WTC11 (cell line): Measurements from ENCODE around the gene OTUD3. TPM values are rescaled to one million over a fixed set of nuclear protein-coding genes. Genes with fewer than 3 reads are reported as not detected.

Source experiments
- ATAC-seq: fragments of 200-7000 bp; cut with Tn5 transposase; 2 replicates; pipeline ENCODE4 v1.10.0; 2021; ENCODE audit warnings: mild to moderate bottlenecking, moderate library complexity
- CTCF ChIA-PET: fragments of 300-600 bp; sonication (Branson Sonifier 250); formaldehyde crosslinking; loops from one replicate; lab custom pipeline; 2021; ENCODE audit warnings: antibody characterized with exemption; lab: Charles Lee
- POLR2A ChIA-PET: fragments of 350-600 bp; sonication (Branson Sonifier 250); formaldehyde crosslinking; loops from one replicate; lab custom pipeline; 2021; ENCODE audit warnings: antibody characterized with exemption; lab: Charles Lee
- DNase-seq: peaks from one replicate; pipeline ENCODE4 v3.0.0; 2021; ENCODE audit warnings: low spot score
- H3K27ac Mint-ChIP-seq: 2 replicates; pipeline ENCODE4 v1.8.0; 2021; ENCODE audit warnings: mixed read lengths
- H3K27me3 Mint-ChIP-seq: 2 replicates; pipeline ENCODE4 v1.8.0; 2021; ENCODE audit warnings: low read depth, mild to moderate bottlenecking, moderate library complexity, mixed read lengths
- H3K36me3 Mint-ChIP-seq: 2 replicates; pipeline ENCODE4 v1.8.0; 2021; ENCODE audit warnings: mixed read lengths
- H3K4me1 Mint-ChIP-seq: 2 replicates; pipeline ENCODE4 v1.8.0; 2022; ENCODE audit warnings: mixed read lengths
- H3K4me3 Mint-ChIP-seq: 2 replicates; pipeline ENCODE4 v1.8.0; 2021; ENCODE audit warnings: mild to moderate bottlenecking, moderate library complexity, mixed read lengths
- H3K9me3 Mint-ChIP-seq: 2 replicates; pipeline ENCODE4 v1.8.0; 2021; ENCODE audit warnings: mixed read lengths
- AR ChIP-seq: fragments of 250-450 bp; sonication (Bioruptor Pico); IDR thresholded peaks from 2 replicates; pipeline ENCODE4 v1.9.0; 2021; ENCODE audit warnings: mild to moderate bottlenecking
- CREM ChIP-seq: sonication (generic); formaldehyde crosslinking; IDR thresholded peaks from 2 replicates; pipeline ENCODE4 v1.8.1; 2022; ENCODE audit warnings: mild to moderate bottlenecking, missing genetic modification reagents, moderate library complexity
- E2F5 ChIP-seq: sonication (generic); formaldehyde crosslinking; IDR thresholded peaks from 2 replicates; pipeline ENCODE4 v1.8.1; 2022; ENCODE audit warnings: mild to moderate bottlenecking, moderate library complexity, missing genetic modification reagents
- EMX1 ChIP-seq: fragments of 250-450 bp; sonication (Bioruptor Pico); IDR thresholded peaks from 2 replicates; pipeline ENCODE4 v1.8.0; 2021; ENCODE audit warnings: mild to moderate bottlenecking
- ESRRA ChIP-seq: sonication (generic); formaldehyde crosslinking; IDR thresholded peaks from 2 replicates; pipeline ENCODE4 v1.8.1; 2022; ENCODE audit warnings: mild to moderate bottlenecking, missing genetic modification reagents, borderline replicate concordance
- ETV6 ChIP-seq: sonication (generic); formaldehyde crosslinking; IDR thresholded peaks from 2 replicates; pipeline ENCODE4 v1.8.1; 2022; ENCODE audit warnings: mild to moderate bottlenecking, missing genetic modification reagents
- FOXJ3 ChIP-seq: sonication (generic); formaldehyde crosslinking; IDR thresholded peaks from 2 replicates; pipeline ENCODE4 v1.9.0; 2021; ENCODE audit warnings: missing genetic modification reagents, mild to moderate bottlenecking, borderline replicate concordance
- GABPB1 ChIP-seq: sonication (generic); formaldehyde crosslinking; IDR thresholded peaks from 2 replicates; pipeline ENCODE4 v1.8.1; 2023; ENCODE audit warnings: mild to moderate bottlenecking, missing genetic modification reagents
- GRHL2 ChIP-seq: fragments of 250-450 bp; sonication (Bioruptor Pico); IDR thresholded peaks from 2 replicates; pipeline ENCODE4 v1.8.0; 2022; ENCODE audit warnings: mild to moderate bottlenecking, moderate library complexity; ENCODE audit not compliant: insufficient replicate concordance, severe bottlenecking
- HMGA2 ChIP-seq: fragments of 250-450 bp; sonication (Bioruptor Pico); IDR thresholded peaks from 2 replicates; pipeline ENCODE4 v1.4.0; 2021; ENCODE audit warnings: mild to moderate bottlenecking, moderate library complexity
- HMGXB4 ChIP-seq: sonication (generic); formaldehyde crosslinking; IDR thresholded peaks from 2 replicates; pipeline ENCODE4 v1.8.1; 2023; ENCODE audit warnings: mild to moderate bottlenecking, moderate library complexity, missing genetic modification reagents
- IRF2 ChIP-seq: sonication (generic); formaldehyde crosslinking; IDR thresholded peaks from 2 replicates; pipeline ENCODE4 v1.8.0; 2022; ENCODE audit warnings: low read depth, missing genetic modification reagents, borderline replicate concordance
- JAZF1 ChIP-seq: fragments of 250-450 bp; sonication (Bioruptor Pico); IDR thresholded peaks from 2 replicates; pipeline ENCODE4 v1.9.0; 2021; ENCODE audit warnings: moderate library complexity, mild to moderate bottlenecking, inconsistent platforms
- JUN ChIP-seq: sonication (generic); formaldehyde crosslinking; IDR thresholded peaks from 2 replicates; pipeline ENCODE4 v1.8.0; 2023; ENCODE audit warnings: mild to moderate bottlenecking, missing genetic modification reagents
- KAT7 ChIP-seq: sonication (generic); formaldehyde crosslinking; IDR thresholded peaks from 2 replicates; pipeline ENCODE4 v1.8.1; 2023; ENCODE audit warnings: missing genetic modification reagents, mild to moderate bottlenecking, borderline replicate concordance
- MAX ChIP-seq: sonication (generic); formaldehyde crosslinking; IDR thresholded peaks from 2 replicates; pipeline ENCODE4 v1.8.0; 2022; ENCODE audit warnings: mild to moderate bottlenecking, missing genetic modification reagents
- NR2C2 ChIP-seq: sonication (generic); formaldehyde crosslinking; IDR thresholded peaks from 2 replicates; pipeline ENCODE4 v1.8.0; 2022; ENCODE audit warnings: mild to moderate bottlenecking, missing genetic modification reagents
- OVOL2 ChIP-seq: fragments of 250-450 bp; sonication (Bioruptor Pico); IDR thresholded peaks from 2 replicates; pipeline ENCODE4 v1.9.0; 2021; ENCODE audit warnings: mild to moderate bottlenecking, borderline replicate concordance
- PRDM15 ChIP-seq: sonication (generic); formaldehyde crosslinking; IDR thresholded peaks from 2 replicates; pipeline ENCODE4 v1.8.0; 2022; ENCODE audit warnings: missing genetic modification reagents
- PREB ChIP-seq: sonication (generic); formaldehyde crosslinking; IDR thresholded peaks from 2 replicates; pipeline ENCODE4 v1.8.1; 2022; ENCODE audit warnings: mild to moderate bottlenecking, missing genetic modification reagents, moderate library complexity, borderline replicate concordance
- TCF7 ChIP-seq: sonication (generic); formaldehyde crosslinking; IDR thresholded peaks from 2 replicates; pipeline ENCODE4 v1.8.0; 2022; ENCODE audit warnings: mild to moderate bottlenecking, low read depth, missing genetic modification reagents, moderate library complexity
- TEAD1 ChIP-seq: sonication (generic); formaldehyde crosslinking; IDR thresholded peaks from 2 replicates; pipeline ENCODE4 v1.8.0; 2022; ENCODE audit warnings: mild to moderate bottlenecking, missing genetic modification reagents
- ZNF121 ChIP-seq: sonication (generic); formaldehyde crosslinking; IDR thresholded peaks from 2 replicates; pipeline ENCODE4 v1.8.0; 2023; ENCODE audit warnings: missing genetic modification reagents
- ZNF138 ChIP-seq: sonication (generic); formaldehyde crosslinking; conservative IDR thresholded peaks from 2 replicates; pipeline ENCODE4 v1.8.1; 2022; ENCODE audit warnings: mild to moderate bottlenecking, moderate library complexity, missing genetic modification reagents
- ZNF232 ChIP-seq: sonication (generic); formaldehyde crosslinking; IDR thresholded peaks from 2 replicates; pipeline ENCODE4 v1.8.0; 2022; ENCODE audit warnings: mild to moderate bottlenecking, missing genetic modification reagents
- ZNF317 ChIP-seq: sonication (generic); formaldehyde crosslinking; IDR thresholded peaks from 2 replicates; pipeline ENCODE4 v1.8.1; 2023; ENCODE audit warnings: low read depth, mild to moderate bottlenecking, moderate library complexity, missing genetic modification reagents, borderline replicate concordance
- total RNA-seq: library from RNA; stranded (reverse); gene quantifications from 3 replicates; pipeline ENCODE4 v1.2.3, GENCODE V29; 2021

Gene OTUD3
- total RNA-seq, 1 experiment from 2014 or later: 16.1 TPM

GRCh38 chr1:19892129-19892528 lies 9.9 kb downstream of the OTUD3 start:
- POLR2A ChIA-PET: no interaction called here
- Mint-ChIP-seq H3K4me3 (no peak overlapping the region), H3K4me1 (peaks cover 6% of the 10 kb centered on the region), H3K27ac (no peak overlapping the region), H3K27me3 (no peaks in the 10 kb centered on the region), H3K36me3 (peaks cover 51% of the 10 kb centered on the region), H3K9me3 (no peaks in the 10 kb centered on the region)
- no peak for TF ChIP-seq ZNF138
- TF ChIP-seq ZNF232: no peak
- no peak for TF ChIP-seq FOXJ3
- TF ChIP-seq ZNF121 (CRISPR knock-in tag): no peak
- TF ChIP-seq PREB (CRISPR knock-in tag): no peak
- TF ChIP-seq GRHL2 (CRISPR knock-in tag): no peak
- no peak for TF ChIP-seq IRF2
- TF ChIP-seq NR2C2 (CRISPR knock-in tag): no peak
- TF ChIP-seq EMX1 (CRISPR knock-in tag): no peak
- TF ChIP-seq CREM (CRISPR knock-in tag): no peak
- TF ChIP-seq HMGA2 (CRISPR knock-in tag): no peak
- TF ChIP-seq TEAD1: no peak
- TF ChIP-seq PRDM15 (CRISPR knock-in tag): no peak
- TF ChIP-seq E2F5 (CRISPR knock-in tag): no peak
- no peak for TF ChIP-seq GABPB1 (CRISPR knock-in tag)
- no peak for TF ChIP-seq TCF7 (CRISPR knock-in tag)
- TF ChIP-seq AR (CRISPR knock-in tag): no peak
- TF ChIP-seq KAT7: no peak
- TF ChIP-seq JUN (CRISPR knock-in tag): no peak
- TF ChIP-seq OVOL2 (CRISPR knock-in tag): no peak
- CTCF ChIA-PET: no interaction called here
- ATAC-seq (no peak), DNase-seq (no peak)

GRCh38 chr1:19892628-19893168 lies 10.5 kb downstream of the OTUD3 start:
- POLR2A ChIA-PET: no interaction called here
- H3K4me1 Mint-ChIP-seq: peaks cover 5% of the 10 kb centered on the region
- DNase-seq (no peak), ATAC-seq (no peak)
- H3K27me3 Mint-ChIP-seq: no peaks in the 10 kb centered on the region
- peaks cover 52% of the 10 kb centered on the region for H3K36me3 Mint-ChIP-seq
- H3K4me3 Mint-ChIP-seq: no peak overlapping the region
- H3K9me3 Mint-ChIP-seq: no peaks in the 10 kb centered on the region
- H3K27ac Mint-ChIP-seq: no peak overlapping the region
- CTCF ChIA-PET: no interaction called here
- TF ChIP-seq ETV6: no peak
- TF ChIP-seq E2F5 (CRISPR knock-in tag): no peak
- TF ChIP-seq ESRRA (CRISPR knock-in tag): no peak
- TF ChIP-seq MAX (CRISPR knock-in tag): no peak
- no peak for TF ChIP-seq ZNF317 (CRISPR knock-in tag)
- TF ChIP-seq IRF2: no peak
- no peak for TF ChIP-seq JUN (CRISPR knock-in tag)
- no peak for TF ChIP-seq KAT7
- TF ChIP-seq JAZF1 (CRISPR knock-in tag): no peak
- no peak for TF ChIP-seq HMGXB4 (CRISPR knock-in tag)
